Measurements from ENCODE around the gene KAZN. TPM values are rescaled to one million over a fixed set of nuclear protein-coding genes. Genes with fewer than 3 reads are reported as not detected.

The KAZN gene
- total and polyA plus RNA-seq, 2 donors (not counting 1 experiment from before 2014, with no cell fraction given) = 3.4 to 5.0 TPM

GRCh38 chr1:14955976-14956375, 357.5 kb downstream of the KAZN start:
- H3K27me3 ChIP-seq (ENCODE audit: control insufficient read depth, insufficient read depth, low read length) = no peaks in the 10 kb centered on the region
- no peaks in the 10 kb centered on the region for H3K9me3 ChIP-seq (ENCODE audit: control insufficient read depth, insufficient read depth, low read depth, low read length)
- no peak overlapping the region for H3K9ac ChIP-seq (ENCODE audit: insufficient read depth, low read length)
- peaks cover 1% of the 10 kb centered on the region for H3K36me3 ChIP-seq (ENCODE audit: control insufficient read depth, insufficient read depth, low read length)
- H3K4me3 ChIP-seq (replicated peaks in 1 of 4; ENCODE audit: control extremely low read depth in 1 of 4, insufficient read depth in 1 of 4, low read depth in 3 of 4, low read length in 4 of 4) = no peak overlapping the region
- no peak overlapping the region for H2AFZ ChIP-seq (ENCODE audit: low read length)
- no peak overlapping the region for H3K27ac ChIP-seq (ENCODE audit: insufficient read depth, low read length)
- H3K4me1 ChIP-seq (ENCODE audit: control insufficient read depth, extremely low read depth, insufficient read depth, low read length) = peaks cover 5% of the 10 kb centered on the region
- no peak for TF ChIP-seq EZH2 (IDR thresholded peaks at IDR 0.05; ENCODE audit: low read length, missing control alignments)
- no peak for TF ChIP-seq CTCF (conservative IDR thresholded peaks at IDR 0.05 in 1 of 2, IDR thresholded peaks at IDR 0.05 in 1 of 2; ENCODE audit: low read depth in 1 of 2, low read length in 2 of 2)
- DNase-seq (ENCODE audit: low read depth in 2 of 2) = no peak
- no peaks in the 10 kb centered on the region for H4K20me1 ChIP-seq (ENCODE audit: control insufficient read depth, extremely low read depth, insufficient read depth, low read length)
- H3K79me2 ChIP-seq (ENCODE audit: control insufficient read depth, insufficient read depth, low read length) = peaks cover 7% of the 10 kb centered on the region
- no peak overlapping the region for H3K4me2 ChIP-seq (ENCODE audit: extremely low read depth, insufficient read depth, low read length)

GRCh38 chr1:14956579-14957195, 358.2 kb downstream of the KAZN start:
- no peak overlapping the region for H3K9ac ChIP-seq (ENCODE audit: insufficient read depth, low read length)
- no peak for DNase-seq (ENCODE audit: low read depth in 2 of 2)
- H3K4me3 ChIP-seq (replicated peaks in 1 of 4; ENCODE audit: control extremely low read depth in 1 of 4, insufficient read depth in 1 of 4, low read depth in 3 of 4, low read length in 4 of 4) = no peak overlapping the region
- H3K27me3 ChIP-seq (ENCODE audit: control insufficient read depth, insufficient read depth, low read length) = no peaks in the 10 kb centered on the region
- H4K20me1 ChIP-seq (ENCODE audit: control insufficient read depth, extremely low read depth, insufficient read depth, low read length) = no peaks in the 10 kb centered on the region
- H3K4me1 ChIP-seq (ENCODE audit: control insufficient read depth, extremely low read depth, insufficient read depth, low read length) = peaks cover 5% of the 10 kb centered on the region
- H3K27ac ChIP-seq (ENCODE audit: insufficient read depth, low read length) = no peak overlapping the region
- TF ChIP-seq EZH2 (IDR thresholded peaks at IDR 0.05; ENCODE audit: low read length, missing control alignments) = no peak
- no peak for TF ChIP-seq CTCF (conservative IDR thresholded peaks at IDR 0.05 in 1 of 2, IDR thresholded peaks at IDR 0.05 in 1 of 2; ENCODE audit: low read depth in 1 of 2, low read length in 2 of 2)
- H3K79me2 ChIP-seq (ENCODE audit: control insufficient read depth, insufficient read depth, low read length) = peaks cover 7% of the 10 kb centered on the region
- H3K9me3 ChIP-seq (ENCODE audit: control insufficient read depth, insufficient read depth, low read depth, low read length) = no peaks in the 10 kb centered on the region
- peaks cover 3% of the 10 kb centered on the region for H3K36me3 ChIP-seq (ENCODE audit: control insufficient read depth, insufficient read depth, low read length)
- H2AFZ ChIP-seq (ENCODE audit: low read length) = no peak overlapping the region
- no peak overlapping the region for H3K4me2 ChIP-seq (ENCODE audit: extremely low read depth, insufficient read depth, low read length)

DNA sequence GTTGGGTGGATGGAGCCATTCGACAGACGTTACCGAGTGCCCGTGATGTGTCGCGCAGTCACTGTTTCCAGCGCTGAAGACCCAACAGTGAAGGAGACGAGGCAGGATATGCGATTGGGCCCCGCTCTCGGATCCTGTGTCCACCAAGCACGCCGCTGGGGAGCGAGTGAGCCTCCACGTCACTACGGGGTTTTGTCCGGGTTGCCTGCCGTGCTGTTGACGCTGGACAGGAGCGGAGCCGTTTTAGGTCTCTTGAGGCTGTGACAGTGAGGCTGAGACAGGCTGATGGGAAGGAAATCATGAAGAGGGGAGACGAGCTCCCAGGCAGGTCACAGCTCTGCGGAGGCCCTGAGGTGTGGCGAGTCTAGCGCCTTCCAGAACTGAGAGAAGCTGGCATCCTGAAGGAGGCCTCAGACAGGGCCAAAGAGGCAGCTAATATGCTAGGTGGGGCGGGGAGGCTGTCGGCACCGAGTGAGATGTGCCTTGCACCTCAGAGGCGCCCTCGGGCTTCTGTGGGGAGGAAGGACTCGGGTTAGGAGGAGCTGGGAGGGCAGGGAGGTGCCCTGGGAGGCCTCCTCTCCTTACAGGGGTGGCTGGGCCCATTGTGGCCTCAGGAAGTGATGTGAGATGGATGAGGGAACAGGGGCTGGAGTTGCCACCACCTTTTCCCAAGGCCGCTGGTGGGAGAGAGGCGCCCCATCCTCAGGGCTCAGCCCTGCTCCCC, 359.1 kb downstream of the KAZN start:
- DNase-seq (ENCODE audit: low read depth in 2 of 2) = no peak
- Histone ChIP-seq H3K4me1 (ENCODE audit: control insufficient read depth, extremely low read depth, insufficient read depth, low read length) (peaks cover 5% of the 10 kb centered on the region), H3K27ac (ENCODE audit: insufficient read depth, low read length) (no peak overlapping the region), H4K20me1 (ENCODE audit: control insufficient read depth, extremely low read depth, insufficient read depth, low read length) (no peaks in the 10 kb centered on the region), H3K36me3 (ENCODE audit: control insufficient read depth, insufficient read depth, low read length) (peaks cover 5% of the 10 kb centered on the region), H3K79me2 (ENCODE audit: control insufficient read depth, insufficient read depth, low read length) (peaks cover 5% of the 10 kb centered on the region), H3K4me3 (replicated peaks in 1 of 4; ENCODE audit: control extremely low read depth in 1 of 4, insufficient read depth in 1 of 4, low read depth in 3 of 4, low read length in 4 of 4) (no peak overlapping the region), H3K9me3 (ENCODE audit: control insufficient read depth, insufficient read depth, low read depth, low read length) (no peaks in the 10 kb centered on the region), H3K27me3 (ENCODE audit: control insufficient read depth, insufficient read depth, low read length) (no peaks in the 10 kb centered on the region), H3K4me2 (ENCODE audit: extremely low read depth, insufficient read depth, low read length) (no peak overlapping the region), H2AFZ (ENCODE audit: low read length) (no peak overlapping the region), H3K9ac (ENCODE audit: insufficient read depth, low read length) (no peak overlapping the region)
- TF ChIP-seq CTCF (conservative IDR thresholded peaks at IDR 0.05 in 1 of 2, IDR thresholded peaks at IDR 0.05 in 1 of 2; ENCODE audit: low read depth in 1 of 2, low read length in 2 of 2) (no peak), EZH2 (IDR thresholded peaks at IDR 0.05; ENCODE audit: low read length, missing control alignments) (no peak)

Measured in fibroblast of lung (primary cell).